B cell (primary cell): ENCODE measurements around the gene FSTL3.

Experiments
- CTCF ChIP-seq: fragments of 200-600 bp; IDR thresholded peaks from one replicate; pipeline ENCODE4 v1.8.0; 2022; ENCODE audit warnings: antibody characterized with exemption, mild to moderate bottlenecking
- EZH2 ChIP-seq: IDR thresholded peaks from 2 replicates; pipeline ENCODE4 v1.6.1; 2012; ENCODE audit warnings: borderline replicate concordance, low read depth, mild to moderate bottlenecking, moderate library complexity, low read length; ENCODE audit not compliant: insufficient read depth, poor library complexity, severe bottlenecking

GRCh38 chr19:651991-652390, 24.2 kb upstream of the FSTL3 start:
- TF ChIP-seq CTCF (no peak), EZH2 (no peak)
